H9 (cell line): ENCODE measurements around the gene ITK. TPM values are rescaled to one million over a fixed set of nuclear protein-coding genes. Genes with fewer than 3 reads are reported as not detected.

Experiments used
- DNase-seq: peaks from one replicate; pipeline ENCODE4 v3.0.0-alpha.2; 2017
- H2AFZ ChIP-seq: one replicate; pipeline ENCODE4 v1.6.1; 2013; ENCODE audit warnings: mild to moderate bottlenecking, low read length, control low read depth, moderate library complexity
- H2AK5ac ChIP-seq: 2 replicates; pipeline ENCODE4 v1.6.1; 2013; ENCODE audit warnings: low read length, control low read depth, mixed read lengths; ENCODE audit not compliant: insufficient read length
- H2BK120ac ChIP-seq: one replicate; pipeline ENCODE4 v1.6.1; 2013; ENCODE audit warnings: low read depth, mild to moderate bottlenecking, low read length, control low read depth, inconsistent platforms; ENCODE audit not compliant: poor library complexity, severe bottlenecking
- H2BK12ac ChIP-seq: 2 replicates; pipeline ENCODE4 v1.6.1; 2013; ENCODE audit warnings: low read length, control low read depth, mixed read lengths, low read depth; ENCODE audit not compliant: insufficient read length
- H2BK15ac ChIP-seq: 2 replicates; pipeline ENCODE4 v1.6.1; 2013; ENCODE audit warnings: low read depth, low read length, control low read depth
- H2BK20ac ChIP-seq: one replicate; pipeline ENCODE4 v1.6.1; 2013; ENCODE audit warnings: low read depth, mild to moderate bottlenecking, low read length, control low read depth, inconsistent platforms; ENCODE audit not compliant: poor library complexity, severe bottlenecking
- H2BK5ac ChIP-seq: 2 replicates; pipeline ENCODE4 v1.6.1; 2013; ENCODE audit warnings: low read length, control low read depth, mixed read lengths; ENCODE audit not compliant: insufficient read length
- H3K14ac ChIP-seq: 2 replicates; pipeline ENCODE4 v1.6.1; 2013; ENCODE audit warnings: low read length, control low read depth; ENCODE audit not compliant: insufficient read depth
- H3K18ac ChIP-seq: 2 replicates; pipeline ENCODE4 v1.6.1; 2013; ENCODE audit warnings: low read depth, mild to moderate bottlenecking, mixed read lengths, low read length, control low read depth; ENCODE audit not compliant: insufficient read length
- H3K23ac ChIP-seq: 2 replicates; pipeline ENCODE4 v1.6.1; 2013; ENCODE audit warnings: low read length, control low read depth, mixed read lengths, low read depth; ENCODE audit not compliant: insufficient read length
- H3K23me2 ChIP-seq: 2 replicates; pipeline ENCODE4 v1.6.1; 2013; ENCODE audit warnings: low read depth, mild to moderate bottlenecking, mixed read lengths, low read length, control low read depth; ENCODE audit not compliant: insufficient read length, poor library complexity, severe bottlenecking
- H3K27ac ChIP-seq: 2 replicates; pipeline ENCODE4 v1.5.1; 2013; ENCODE audit warnings: low read length, control low read depth, mixed read lengths, low read depth; ENCODE audit not compliant: insufficient read length
- H3K27me3 ChIP-seq: 2 replicates; pipeline ENCODE4 v1.6.1; 2013; ENCODE audit warnings: low read length, control low read depth, inconsistent platforms; ENCODE audit not compliant: insufficient read depth
- H3K4ac ChIP-seq: 2 replicates; pipeline ENCODE4 v1.6.1; 2013; ENCODE audit warnings: low read depth, mild to moderate bottlenecking, control low read depth, inconsistent platforms, low read length, moderate library complexity
- H3K4me1 ChIP-seq: 2 replicates; pipeline ENCODE4 v1.6.1; 2013; ENCODE audit warnings: low read length, control low read depth, inconsistent platforms; ENCODE audit not compliant: insufficient read depth
- H3K4me2 ChIP-seq: 2 replicates; pipeline ENCODE4 v1.6.1; 2013; ENCODE audit warnings: low read length, control low read depth, mixed read lengths; ENCODE audit not compliant: insufficient read length, insufficient read depth
- H3K56ac ChIP-seq: 2 replicates; pipeline ENCODE4 v1.6.1; 2013; ENCODE audit warnings: low read depth, mild to moderate bottlenecking, mixed read lengths, low read length, control low read depth; ENCODE audit not compliant: insufficient read length
- H3K79me1 ChIP-seq: 2 replicates; pipeline ENCODE4 v1.6.1; 2013; ENCODE audit warnings: low read depth, mild to moderate bottlenecking, moderate library complexity, low read length, control low read depth, inconsistent platforms; ENCODE audit not compliant: insufficient read depth, poor library complexity, severe bottlenecking
- H3K79me2 ChIP-seq: 2 replicates; pipeline ENCODE4 v1.6.1; 2013; ENCODE audit warnings: low read length, control low read depth, inconsistent platforms; ENCODE audit not compliant: insufficient read depth
- H3K9ac ChIP-seq: 2 replicates; pipeline ENCODE4 v1.6.1; 2013; ENCODE audit warnings: low read length, control low read depth, mixed read lengths; ENCODE audit not compliant: insufficient read length; ENCODE audit errors: extremely low read depth
- H3K9me3 ChIP-seq: one replicate; pipeline ENCODE4 v1.6.1; 2013; ENCODE audit warnings: low read depth, low read length, inconsistent platforms; ENCODE audit not compliant: control insufficient read depth
- H3T11ph ChIP-seq: one replicate; pipeline ENCODE4 v1.6.1; 2013; ENCODE audit warnings: mild to moderate bottlenecking, low read length, control low read depth, inconsistent platforms
- H4K20me1 ChIP-seq: one replicate; pipeline ENCODE4 v1.6.1; 2013; ENCODE audit not compliant: control insufficient read depth, insufficient read length, insufficient read depth
- H4K5ac ChIP-seq: 2 replicates; pipeline ENCODE4 v1.6.1; 2013; ENCODE audit warnings: low read depth, mild to moderate bottlenecking, mixed read lengths, low read length, control low read depth; ENCODE audit not compliant: insufficient read length
- H4K8ac ChIP-seq: replicated peaks from 2 replicates; pipeline ENCODE4 v1.6.1; 2013; ENCODE audit warnings: low read length, control low read depth, mixed read lengths, low read depth; ENCODE audit not compliant: insufficient read length
- H4K91ac ChIP-seq: 2 replicates; pipeline ENCODE4 v1.6.1; 2013; ENCODE audit warnings: low read depth, mild to moderate bottlenecking, moderate library complexity, mixed read lengths, low read length, control low read depth; ENCODE audit not compliant: insufficient read length
- H3K27ac Mint-ChIP-seq, 3 experiments: 2 replicates in 2 of 3; 3 replicates in 1 of 3; pipeline ENCODE4 v1.8.0; 2020 to 2021; ENCODE audit warnings: mixed read lengths in 3 of 3, mild to moderate bottlenecking in 1 of 3, moderate library complexity in 1 of 3
- H3K27me3 Mint-ChIP-seq: 2 replicates; pipeline ENCODE4 v1.8.0; 2021; ENCODE audit warnings: low read depth, mild to moderate bottlenecking, moderate library complexity, mixed read lengths
- H3K36me3 Mint-ChIP-seq, 3 experiments: 2 replicates in 2 of 3; 3 replicates in 1 of 3; pipeline ENCODE4 v1.8.0; 2020 to 2021; ENCODE audit warnings: low read depth in 3 of 3, mixed read lengths in 3 of 3; ENCODE audit not compliant: insufficient read depth in 1 of 3
- H3K4me1 Mint-ChIP-seq, 2 experiments: 2 replicates each; pipeline ENCODE4 v1.8.0; 2020; ENCODE audit warnings: mixed read lengths in 2 of 2
- H3K4me3 Mint-ChIP-seq, 2 experiments: 2 replicates in 1 of 2; 3 replicates in 1 of 2; pipeline ENCODE4 v1.8.0; 2020 to 2021; ENCODE audit warnings: mild to moderate bottlenecking in 2 of 2, mixed read lengths in 2 of 2, moderate library complexity in 1 of 2
- H3K9me3 Mint-ChIP-seq, 2 experiments: 2 replicates in 1 of 2; 3 replicates in 1 of 2; pipeline ENCODE4 v1.8.0; 2020; ENCODE audit warnings: mild to moderate bottlenecking in 2 of 2, mixed read lengths in 2 of 2, moderate library complexity in 1 of 2
- CTCF ChIP-seq: fragments of 200-600 bp; sonication (generic); conservative IDR thresholded peaks from 3 replicates; pipeline ENCODE4 v1.8.0; 2021; ENCODE audit warnings: antibody characterized with exemption, mild to moderate bottlenecking
- total RNA-seq: library from RNA; stranded (reverse); gene quantifications from 2 replicates; pipeline ENCODE4 v1.2.1, GENCODE V29; 2021

Gene ITK
- total RNA-seq, 1 experiment from 2014 or later, result 0.22 TPM

GRCh38 chr5:157230610-157231009, 50.0 kb downstream of the ITK start:
- H2BK12ac ChIP-seq, result no peak overlapping the region
- no peaks in the 10 kb centered on the region for H3K36me3 Mint-ChIP-seq
- no peaks in the 10 kb centered on the region for H3K79me2 ChIP-seq
- H3K4me3 Mint-ChIP-seq, result no peak overlapping the region
- no peak overlapping the region for H3K18ac ChIP-seq
- H3K4me1 ChIP-seq, result no peaks in the 10 kb centered on the region
- H4K5ac ChIP-seq, result no peak overlapping the region
- no peak overlapping the region for H4K8ac ChIP-seq
- H2BK15ac ChIP-seq, result no peak overlapping the region
- no peak overlapping the region for H3K9ac ChIP-seq
- TF ChIP-seq CTCF, result no peak
- no peak overlapping the region for H4K91ac ChIP-seq
- H3K27me3 Mint-ChIP-seq, result no peaks in the 10 kb centered on the region
- H3K9me3 ChIP-seq, result no peaks in the 10 kb centered on the region
- no peak overlapping the region for H3K56ac ChIP-seq
- no peaks in the 10 kb centered on the region for H3K23me2 ChIP-seq
- H3K23ac ChIP-seq, result no peak overlapping the region
- no peak overlapping the region for H3K14ac ChIP-seq
- 0 out of 4 replicates have a peak, but pooled peaks cover 0 to 2% of the 10 kb centered on the region in 2 experiments for H3K4me1 Mint-ChIP-seq
- no peak overlapping the region for H3K27ac ChIP-seq
- no peak overlapping the region for H3T11ph ChIP-seq
- H2AK5ac ChIP-seq, result no peak overlapping the region
- no peak for DNase-seq
- H2BK20ac ChIP-seq, result no peak overlapping the region
- no peak overlapping the region for H2BK5ac ChIP-seq
- no peaks in the 10 kb centered on the region for H3K27me3 ChIP-seq
- no peak overlapping the region for H3K4me2 ChIP-seq
- no peak overlapping the region for H3K27ac Mint-ChIP-seq
- no peaks in the 10 kb centered on the region for H4K20me1 ChIP-seq
- no peak overlapping the region for H3K4ac ChIP-seq
- H2AFZ ChIP-seq, result no peak overlapping the region
- no peak overlapping the region for H2BK120ac ChIP-seq
- no peaks in the 10 kb centered on the region for H3K79me1 ChIP-seq
- H3K9me3 Mint-ChIP-seq, result no peaks in the 10 kb centered on the region
